Breast epithelium (tissue), 3 donors: ENCODE data around the gene TOLLIP.

ENCODE experiments used
- POLR2A ChIP-seq: fragments of 450-650 bp; IDR thresholded peaks from one replicate; pipeline ENCODE4 v1.6.1; 2016; ENCODE audit warnings: antibody characterized with exemption, mild to moderate bottlenecking, moderate library complexity
- POLR2AphosphoS5 ChIP-seq, 3 donors: sonication (generic); formaldehyde crosslinking; IDR thresholded peaks; one replicate each; pipeline ENCODE4 v1.6.1; 2017; ENCODE audit warnings: antibody characterized with exemption in 3 of 3
- TF ChIP-seq, protein P1 (sequence below), 3 donors: fragments of 450-650 bp; IDR thresholded peaks; one replicate each; pipeline ENCODE4 v1.5.1; 2016 to 2017; ENCODE audit warnings: antibody characterized with exemption in 3 of 3, mild to moderate bottlenecking in 3 of 3, moderate library complexity in 3 of 3

DNA sequence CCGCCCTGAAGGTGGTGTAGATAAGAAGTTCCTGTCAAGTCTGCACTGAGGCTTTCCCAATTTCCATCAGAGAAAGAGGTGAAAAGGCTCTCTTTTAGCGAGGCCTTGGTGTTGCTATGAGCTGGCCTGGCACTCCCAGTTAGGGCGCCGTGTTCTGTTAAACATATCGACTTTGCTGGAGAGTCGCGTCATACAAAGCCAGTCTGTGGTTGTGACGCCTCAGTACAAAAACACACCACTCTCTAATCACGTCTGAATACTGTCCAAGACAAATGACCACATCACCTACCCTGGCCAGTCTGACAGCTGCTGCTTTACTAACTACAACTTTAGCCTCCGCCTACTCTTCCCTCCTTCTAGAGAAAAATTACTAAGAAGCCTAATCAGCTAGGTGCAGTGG is 8.0 kb upstream of the TOLLIP start:
- TF ChIP-seq, protein P1, sequence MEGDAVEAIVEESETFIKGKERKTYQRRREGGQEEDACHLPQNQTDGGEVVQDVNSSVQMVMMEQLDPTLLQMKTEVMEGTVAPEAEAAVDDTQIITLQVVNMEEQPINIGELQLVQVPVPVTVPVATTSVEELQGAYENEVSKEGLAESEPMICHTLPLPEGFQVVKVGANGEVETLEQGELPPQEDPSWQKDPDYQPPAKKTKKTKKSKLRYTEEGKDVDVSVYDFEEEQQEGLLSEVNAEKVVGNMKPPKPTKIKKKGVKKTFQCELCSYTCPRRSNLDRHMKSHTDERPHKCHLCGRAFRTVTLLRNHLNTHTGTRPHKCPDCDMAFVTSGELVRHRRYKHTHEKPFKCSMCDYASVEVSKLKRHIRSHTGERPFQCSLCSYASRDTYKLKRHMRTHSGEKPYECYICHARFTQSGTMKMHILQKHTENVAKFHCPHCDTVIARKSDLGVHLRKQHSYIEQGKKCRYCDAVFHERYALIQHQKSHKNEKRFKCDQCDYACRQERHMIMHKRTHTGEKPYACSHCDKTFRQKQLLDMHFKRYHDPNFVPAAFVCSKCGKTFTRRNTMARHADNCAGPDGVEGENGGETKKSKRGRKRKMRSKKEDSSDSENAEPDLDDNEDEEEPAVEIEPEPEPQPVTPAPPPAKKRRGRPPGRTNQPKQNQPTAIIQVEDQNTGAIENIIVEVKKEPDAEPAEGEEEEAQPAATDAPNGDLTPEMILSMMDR (IDR thresholded peaks at IDR 0.05) = no peak
- TF ChIP-seq POLR2AphosphoS5 (IDR thresholded peaks at IDR 0.05) (no peak), POLR2A (no peak)
